Lung (tissue), 12 donors: ENCODE measurements around the gene TMCC1. TPM values are rescaled to one million over a fixed set of nuclear protein-coding genes. Genes with fewer than 3 reads are reported as not detected.

ENCODE experiments used
- ATAC-seq: fragments of 200-7000 bp; cut with Tn5 transposase; one replicate; pipeline ENCODE4 v1.9.1; 2020; ENCODE audit warnings: moderate number of reproducible peaks; ENCODE audit not compliant: insufficient read depth, low FRiP score
- DNase-seq, 3 donors: peaks; one replicate each; pipeline ENCODE4 v3.0.0-alpha.2; 2013 to 2017
- H3K27ac ChIP-seq, 2 donors: one replicate each; pipeline ENCODE4 v1.5.1; 2013; ENCODE audit warnings: mild to moderate bottlenecking in 2 of 2, moderate library complexity in 2 of 2, control low read depth in 1 of 2, inconsistent platforms in 1 of 2, low read depth in 1 of 2, low read length in 1 of 2
- H3K27me3 ChIP-seq, 3 donors: one replicate each; pipeline ENCODE4 v1.5.1; 2013; ENCODE audit warnings: low read length in 2 of 3; ENCODE audit not compliant: control insufficient read depth in 3 of 3, insufficient read depth in 3 of 3
- H3K36me3 ChIP-seq, 4 donors: one replicate each; pipeline ENCODE4 v1.5.1; 2013; ENCODE audit warnings: low read length in 4 of 4, mild to moderate bottlenecking in 1 of 4, moderate library complexity in 1 of 4; ENCODE audit not compliant: control insufficient read depth in 4 of 4, insufficient read depth in 4 of 4
- H3K4me1 ChIP-seq, 5 donors: one replicate each; pipeline ENCODE4 v1.5.1; 2013; ENCODE audit warnings: low read length in 5 of 5, mild to moderate bottlenecking in 2 of 5, moderate library complexity in 1 of 5; ENCODE audit not compliant: control insufficient read depth in 5 of 5, insufficient read depth in 5 of 5
- H3K4me3 ChIP-seq: one replicate; pipeline ENCODE4 v1.5.1; 2013; ENCODE audit warnings: mild to moderate bottlenecking, control low read depth, moderate library complexity
- H3K9ac ChIP-seq, 2 donors: one replicate each; pipeline ENCODE4 v1.5.1; 2013; ENCODE audit warnings: low read length in 2 of 2, control low read depth in 1 of 2; ENCODE audit not compliant: insufficient read depth in 1 of 2
- H3K9me3 ChIP-seq, 4 donors: one replicate each; pipeline ENCODE4 v1.5.1; 2013; ENCODE audit warnings: low read length in 3 of 4, mild to moderate bottlenecking in 1 of 4, moderate library complexity in 1 of 4; ENCODE audit not compliant: control insufficient read depth in 4 of 4, insufficient read depth in 3 of 4
- WGBS, 2 donors: extraction: QIAGEN DNeasy Blood & Tissue Kit; methylation state at CpG; one replicate each; pipeline ENCODE4 v1.1.7; 2013; 5-methylcytosine and 5-hydroxymethylcytosine counted together
- polyA plus RNA-seq, 2 donors: library from polyadenylated mRNA; stranded (reverse); fragments of 200-250 nt; gene quantifications; one replicate each; pipeline ENCODE4 v1.2.1, GENCODE V29; 2013
- total RNA-seq, 2 donors: library from RNA; depleted of rRNA in 1 of 2; stranded (reverse); fragments of >200 nt in 1 of 2; gene quantifications; one replicate each; pipeline ENCODE4 v1.2.1, GENCODE V29; 2014 to 2021
- TF ChIP-seq, protein P1 (sequence below): IDR thresholded peaks from 2 replicates; pipeline ENCODE4 v1.5.1; 2012; ENCODE audit warnings: mild to moderate bottlenecking; ENCODE audit errors: control extremely low read depth, extremely low read depth
- donor health status: control.
- donor health status: control.
- donor health status: Bipolar disorder and iron deficiency.
- donor health status: healthy.
- donor health status: DM: yes; HTN: yes; CAD: no.

Gene TMCC1
- total and polyA plus RNA-seq, 4 donors = 8.7 to 39.4 (median 22.8) TPM

DNA sequence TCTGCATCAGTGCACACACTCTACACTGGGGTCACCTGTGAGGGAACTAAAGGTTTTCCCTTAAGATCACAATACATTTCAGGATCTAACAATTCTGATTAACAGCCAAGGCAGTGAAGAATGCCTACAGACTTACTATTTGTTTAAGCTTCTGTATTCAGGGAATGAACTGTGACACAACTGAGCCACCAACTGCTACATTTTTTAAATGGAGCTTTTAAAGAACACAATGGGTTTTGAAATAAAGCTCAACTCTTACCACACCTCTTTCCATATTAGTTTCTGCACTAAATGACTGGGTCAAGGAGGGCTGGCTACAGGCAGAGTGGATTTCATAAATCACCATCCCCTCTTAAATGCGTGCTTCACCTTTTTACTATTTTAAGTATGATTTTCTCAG is 100.2 kb downstream of the TMCC1 start:
- ATAC-seq = no peak
- peak in 2 of 3 donors; percentile 28 to 52 for DNase-seq
- Histone ChIP-seq H3K27me3 (no peaks in the 10 kb centered on the region), H3K9ac (peak overlapping the region in 1 of 2 donors; percentile 57), H3K27ac (peak overlapping the region in 1 of 2 donors; percentile 31), H3K36me3 (no peaks in the 10 kb centered on the region), H3K4me3 (no peak overlapping the region), H3K9me3 (no peaks in the 10 kb centered on the region), H3K4me1 (peaks cover 0 to 8% (median 3%) of the 10 kb centered on the region in 5 donors)
- 21 to 48% methylated on average over 1 of the region's 1 CpG for WGBS, 2 donors
- TF ChIP-seq, protein P1, sequence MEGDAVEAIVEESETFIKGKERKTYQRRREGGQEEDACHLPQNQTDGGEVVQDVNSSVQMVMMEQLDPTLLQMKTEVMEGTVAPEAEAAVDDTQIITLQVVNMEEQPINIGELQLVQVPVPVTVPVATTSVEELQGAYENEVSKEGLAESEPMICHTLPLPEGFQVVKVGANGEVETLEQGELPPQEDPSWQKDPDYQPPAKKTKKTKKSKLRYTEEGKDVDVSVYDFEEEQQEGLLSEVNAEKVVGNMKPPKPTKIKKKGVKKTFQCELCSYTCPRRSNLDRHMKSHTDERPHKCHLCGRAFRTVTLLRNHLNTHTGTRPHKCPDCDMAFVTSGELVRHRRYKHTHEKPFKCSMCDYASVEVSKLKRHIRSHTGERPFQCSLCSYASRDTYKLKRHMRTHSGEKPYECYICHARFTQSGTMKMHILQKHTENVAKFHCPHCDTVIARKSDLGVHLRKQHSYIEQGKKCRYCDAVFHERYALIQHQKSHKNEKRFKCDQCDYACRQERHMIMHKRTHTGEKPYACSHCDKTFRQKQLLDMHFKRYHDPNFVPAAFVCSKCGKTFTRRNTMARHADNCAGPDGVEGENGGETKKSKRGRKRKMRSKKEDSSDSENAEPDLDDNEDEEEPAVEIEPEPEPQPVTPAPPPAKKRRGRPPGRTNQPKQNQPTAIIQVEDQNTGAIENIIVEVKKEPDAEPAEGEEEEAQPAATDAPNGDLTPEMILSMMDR = no peak

DNA sequence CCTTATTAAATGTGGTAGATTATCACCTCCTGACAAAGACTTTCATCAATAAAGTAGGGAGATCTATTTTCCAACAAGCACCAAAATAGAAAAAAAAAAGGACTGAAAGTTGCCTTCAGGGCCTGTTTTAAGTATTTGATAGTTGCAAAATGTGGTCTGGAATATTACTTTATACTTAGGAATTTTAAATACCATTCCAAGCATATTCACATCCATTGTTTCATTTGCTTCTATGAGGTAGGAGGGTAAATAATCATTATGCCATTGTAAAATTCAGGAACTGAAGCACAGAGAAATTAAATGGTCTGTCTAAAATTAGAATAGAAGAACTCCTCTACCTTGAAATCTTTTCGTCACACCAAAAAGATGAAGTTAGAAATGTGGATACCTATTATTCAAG is 110.0 kb downstream of the TMCC1 start:
- WGBS, 2 donors = 73% methylated on average over 1 of the region's 1 CpG

GRCh38 chr3:129778871-129779270 is 114.6 kb downstream of the TMCC1 start:
- H3K27ac ChIP-seq = no peak overlapping the region
- no peaks in the 10 kb centered on the region for H3K9me3 ChIP-seq
- DNase-seq = peak in 2 of 3 donors; percentile 52 to 53
- WGBS, 2 donors = 80 to 87% methylated on average over 2 of the region's 2 CpGs
- no peaks in the 10 kb centered on the region for H3K27me3 ChIP-seq
- peaks cover 0 to 5% (median 1%) of the 10 kb centered on the region in 4 donors for H3K36me3 ChIP-seq
- no peak for ATAC-seq
- H3K4me3 ChIP-seq = no peak overlapping the region
- H3K4me1 ChIP-seq = peaks cover 0 to 7% (median 0%) of the 10 kb centered on the region in 5 donors
- TF ChIP-seq, protein P1 = no peak
- H3K9ac ChIP-seq = no peak overlapping the region

More for the DNA sequence above, 110.0 kb downstream of the TMCC1 start:
- H3K4me1 ChIP-seq = peaks cover 0 to 6% (median 0%) of the 10 kb centered on the region in 5 donors
- no peaks in the 10 kb centered on the region for H3K9me3 ChIP-seq
- H3K27ac ChIP-seq = no peak overlapping the region
- peaks cover 0 to 2% (median 0%) of the 10 kb centered on the region in 4 donors for H3K36me3 ChIP-seq
- H3K27me3 ChIP-seq = no peaks in the 10 kb centered on the region
- ATAC-seq (no peak), DNase-seq (no peak)
- no peak overlapping the region for H3K9ac ChIP-seq
- TF ChIP-seq, protein P1 = no peak
- no peak overlapping the region for H3K4me3 ChIP-seq

- peaks cover 0 to 7% (median 0%) of the 10 kb centered on the region in 5 donors for H3K4me1 ChIP-seq
- H3K36me3 ChIP-seq = peaks cover 0 to 5% (median 1%) of the 10 kb centered on the region in 4 donors
- no peak overlapping the region for H3K9ac ChIP-seq
- no peak overlapping the region for H3K4me3 ChIP-seq
- TF ChIP-seq, protein P1 = no peak
- no peaks in the 10 kb centered on the region for H3K9me3 ChIP-seq
- no peak for ATAC-seq
- DNase-seq = no peak
- H3K27me3 ChIP-seq = no peaks in the 10 kb centered on the region
- H3K27ac ChIP-seq = no peak overlapping the region
- 53 to 78% methylated on average over 4 of the region's 4 CpGs for WGBS, 2 donors
These were observed 115.7 kb downstream of the TMCC1 start for GRCh38 chr3:129777806-129778205.
